Sigmoid colon (tissue), 4 donors: ENCODE measurements around the gene WWTR1.

Experiments
- CTCF ChIP-seq, 4 experiments: fragments of 450-650 bp in 3 of 4; fragments of 200-600 bp in 1 of 4; IDR thresholded peaks; one replicate each; pipeline ENCODE4 v1.5.1; 2016 to 2019; ENCODE audit warnings: antibody characterized with exemption in 4 of 4, mild to moderate bottlenecking in 3 of 4, moderate library complexity in 2 of 4
- POLR2AphosphoS5 ChIP-seq, 4 donors: sonication (generic); formaldehyde crosslinking; IDR thresholded peaks; one replicate each; pipeline ENCODE4 v1.6.1; 2017; ENCODE audit warnings: antibody characterized with exemption in 4 of 4

- peak in 3 of 4 donors; percentile 9 to 79 (median 58) for TF ChIP-seq POLR2AphosphoS5 (IDR thresholded peaks at IDR 0.05)
- no peak for TF ChIP-seq CTCF (IDR thresholded peaks at IDR 0.05)
Observed at GRCh38 chr3:149528340-149528650, 129.5 kb downstream of the WWTR1 start.
